HepG2 (cell line): ENCODE measurements around the gene EIF3B. TPM values are rescaled to one million over a fixed set of nuclear protein-coding genes. Genes with fewer than 3 reads are reported as not detected.

Source experiments
- CHCHD3 ChIP-seq: sonication (generic); formaldehyde crosslinking; IDR thresholded peaks from 2 replicates; pipeline ENCODE4 v1.8.0; 2022; ENCODE audit warnings: mild to moderate bottlenecking, missing genetic modification reagents, moderate library complexity
- EP300 ChIP-seq, 3 experiments: sonication (generic) in 1 of 3; formaldehyde crosslinking in 1 of 3; IDR thresholded peaks; 2 replicates each; pipeline versions ENCODE4 v1.5.1 to v1.6.1; 2011 to 2020; ENCODE audit warnings: low read depth in 2 of 3, low read length in 2 of 3, borderline replicate concordance in 1 of 3, improper control_type of control experiment in 1 of 3, mild to moderate bottlenecking in 1 of 3, missing genetic modification reagents in 1 of 3, moderate library complexity in 1 of 3
- HOXA7 ChIP-seq: sonication (generic); formaldehyde crosslinking; IDR thresholded peaks from 2 replicates; pipeline ENCODE4 v1.8.1; 2022; ENCODE audit warnings: mild to moderate bottlenecking, missing genetic modification reagents, moderate library complexity
- HOXD1 ChIP-seq: sonication (generic); formaldehyde crosslinking; IDR thresholded peaks from 2 replicates; pipeline ENCODE4 v1.5.0; 2020; ENCODE audit warnings: missing genetic modification reagents
- IKZF5 ChIP-seq: IDR thresholded peaks from 2 replicates; pipeline ENCODE4 v1.6.1; 2018; ENCODE audit warnings: missing genetic modification reagents, mild to moderate bottlenecking, missing compliant biosample characterization
- KAT2B ChIP-seq: fragments of 150-350 bp; IDR thresholded peaks from 2 replicates; pipeline ENCODE4 v1.6.1; 2014; ENCODE audit warnings: low read depth, low read length, borderline replicate concordance
- KLF13 ChIP-seq: sonication (generic); formaldehyde crosslinking; IDR thresholded peaks from 2 replicates; pipeline ENCODE4 v1.4.0; 2020; ENCODE audit warnings: mild to moderate bottlenecking, missing genetic modification reagents
- MAX ChIP-seq: IDR thresholded peaks from 2 replicates; pipeline ENCODE4 v1.6.1; 2012; ENCODE audit warnings: inconsistent platforms
- MLXIP ChIP-seq: sonication (generic); formaldehyde crosslinking; IDR thresholded peaks from 2 replicates; pipeline ENCODE4 v1.9.0; 2021; ENCODE audit warnings: missing genetic modification reagents, borderline replicate concordance
- NFYC ChIP-seq: IDR thresholded peaks from 2 replicates; pipeline ENCODE4 v1.6.1; 2016; ENCODE audit warnings: missing genetic modification reagents, missing compliant biosample characterization
- NRL ChIP-seq: sonication (generic); formaldehyde crosslinking; IDR thresholded peaks from 2 replicates; pipeline ENCODE4 v1.5.0; 2020; ENCODE audit warnings: missing genetic modification reagents, mild to moderate bottlenecking, moderate library complexity, borderline replicate concordance
- RFXAP ChIP-seq: sonication (generic); formaldehyde crosslinking; IDR thresholded peaks from 2 replicates; pipeline ENCODE4 v1.4.0; 2020; ENCODE audit warnings: missing genetic modification reagents, borderline replicate concordance
- RNF2 ChIP-seq: fragments of 450-650 bp; conservative IDR thresholded peaks from 2 replicates; pipeline ENCODE4 v1.6.1; 2016; ENCODE audit warnings: low read depth
- SSRP1 ChIP-seq: IDR thresholded peaks from 2 replicates; pipeline ENCODE4 v1.6.1; 2016; ENCODE audit warnings: control low read depth
- ZMYM4 ChIP-seq: sonication (generic); formaldehyde crosslinking; IDR thresholded peaks from 2 replicates; pipeline ENCODE4 v1.8.1; 2023; ENCODE audit warnings: mild to moderate bottlenecking, missing genetic modification reagents
- ZNF136 ChIP-seq: sonication (generic); formaldehyde crosslinking; IDR thresholded peaks from 2 replicates; pipeline ENCODE4 v1.8.1; 2022; ENCODE audit warnings: low read depth, mild to moderate bottlenecking, moderate library complexity, missing genetic modification reagents
- ZNF160 ChIP-seq: sonication (generic); formaldehyde crosslinking; IDR thresholded peaks from 2 replicates; pipeline ENCODE4 v1.8.0; 2022; ENCODE audit warnings: mild to moderate bottlenecking, inconsistent platforms, missing genetic modification reagents
- ZNF263 ChIP-seq: sonication (generic); formaldehyde crosslinking; IDR thresholded peaks from 2 replicates; pipeline ENCODE4 v1.4.0; 2020; ENCODE audit warnings: missing genetic modification reagents
- ZNF367 ChIP-seq: sonication (generic); formaldehyde crosslinking; IDR thresholded peaks from 2 replicates; pipeline ENCODE4 v1.4.0; 2020; ENCODE audit warnings: missing genetic modification reagents, borderline replicate concordance
- ZNF605 ChIP-seq: sonication (generic); formaldehyde crosslinking; IDR thresholded peaks from 2 replicates; pipeline ENCODE4 v1.8.0; 2022; ENCODE audit warnings: mild to moderate bottlenecking, missing genetic modification reagents
- ZNF891 ChIP-seq: sonication (generic); formaldehyde crosslinking; IDR thresholded peaks from 2 replicates; pipeline ENCODE4 v1.5.0; 2020; ENCODE audit warnings: mild to moderate bottlenecking, missing genetic modification reagents
- polyA plus RNA-seq, 8 experiments: library from polyadenylated mRNA; depleted of rRNA in 3 of 8; stranded (reverse) in 7 of 8; unstranded in 1 of 8; fragments of >200 nt; fragmentation: Illumina TruSeq in 4 of 8; extraction: Trizol in 4 of 8; gene quantifications; 2 replicates each; pipeline versions ENCODE4 v1.2.1 to v1.2.3, GENCODE V29; 2011 to 2016; ENCODE audit warnings: low read depth in 4 of 8, missing spikeins in 1 of 8, mixed read lengths in 1 of 8; ENCODE audit not compliant: insufficient read depth in 1 of 8
- total RNA-seq, 5 experiments: library from RNA; depleted of rRNA; stranded (reverse); fragments of >200 nt; fragmentation: Illumina TruSeq; extraction: Trizol; gene quantifications; 2 replicates each; pipeline ENCODE4 v1.2.3, GENCODE V29; 2016; ENCODE audit warnings: low read depth in 1 of 5
- TF ChIP-seq, protein P1 (sequence below): IDR thresholded peaks from 2 replicates; pipeline ENCODE4 v1.6.1; 2016; ENCODE audit warnings: missing compliant biosample characterization, missing genetic modification reagents, borderline replicate concordance

Gene EIF3B
- total and polyA plus RNA-seq, 2 of the 13 experiments (the other 11 are each of a cell fraction or from before 2014, with no cell fraction given) = 92.2 to 241 TPM

- no peak for TF ChIP-seq KLF13 (CRISPR knock-in tag)
- TF ChIP-seq NFYC (CRISPR knock-in tag) = peak; percentile 63
- TF ChIP-seq, protein P1, sequence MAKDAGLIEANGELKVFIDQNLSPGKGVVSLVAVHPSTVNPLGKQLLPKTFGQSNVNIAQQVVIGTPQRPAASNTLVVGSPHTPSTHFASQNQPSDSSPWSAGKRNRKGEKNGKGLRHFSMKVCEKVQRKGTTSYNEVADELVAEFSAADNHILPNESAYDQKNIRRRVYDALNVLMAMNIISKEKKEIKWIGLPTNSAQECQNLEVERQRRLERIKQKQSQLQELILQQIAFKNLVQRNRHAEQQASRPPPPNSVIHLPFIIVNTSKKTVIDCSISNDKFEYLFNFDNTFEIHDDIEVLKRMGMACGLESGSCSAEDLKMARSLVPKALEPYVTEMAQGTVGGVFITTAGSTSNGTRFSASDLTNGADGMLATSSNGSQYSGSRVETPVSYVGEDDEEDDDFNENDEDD = no peak
- peak; percentile 85; the same call in 1 of the 2 replicates for TF ChIP-seq ZNF136 (CRISPR knock-in tag)
- TF ChIP-seq MAX = peak; percentile 91
- TF ChIP-seq ZMYM4 = peak; percentile 51
- TF ChIP-seq ZNF263 (CRISPR knock-in tag) = no peak
- no peak for TF ChIP-seq ZNF367 (CRISPR knock-in tag)
- 0 out of 2 replicates have a peak, but pooled peaks have one; percentile 15 for TF ChIP-seq HOXD1 (CRISPR knock-in tag)
- no peak for TF ChIP-seq HOXA7 (CRISPR knock-in tag)
- 0 out of 2 replicates have a peak, but pooled peaks have one; percentile 34 for TF ChIP-seq RNF2
- TF ChIP-seq MLXIP (CRISPR knock-in tag) = no peak
- TF ChIP-seq IKZF5 = 0 out of 2 replicates have a peak, but pooled peaks have one; percentile 40
- TF ChIP-seq RFXAP = peak; percentile 45; the same call in 1 of the 2 replicates
- TF ChIP-seq EP300 (IDR thresholded peaks at IDR 0.05; ENCODE audit: low read depth in 2 of 2, low read length in 2 of 2) = no peak
- no peak for TF ChIP-seq EP300 (CRISPR knock-in tag; IDR thresholded peaks at IDR 0.05; ENCODE audit: borderline replicate concordance)
- no peak for TF ChIP-seq CHCHD3 (CRISPR knock-in tag)
- TF ChIP-seq NRL = no peak
- peak; percentile 50; the same call in 1 of the 2 replicates for TF ChIP-seq ZNF605 (CRISPR knock-in tag)
- 0 out of 2 replicates have a peak, but pooled peaks have one; percentile 73 for TF ChIP-seq SSRP1 (CRISPR knock-in tag)
- TF ChIP-seq ZNF891 = 0 out of 2 replicates have a peak, but pooled peaks have one; percentile 59
- 0 out of 2 replicates have a peak, but pooled peaks have one; percentile 16 for TF ChIP-seq ZNF160
- TF ChIP-seq KAT2B = no peak
Measured at GRCh38 chr7:2403014-2403717, 48.5 kb downstream of the EIF3B start, which contains the start of gene CHST12 (continued).
